SJSA1 (cell line): Measurements from ENCODE around the gene CREB5. TPM values are rescaled to one million over a fixed set of nuclear protein-coding genes. Genes with fewer than 3 reads are reported as not detected.
A peak's percentile ranks its signal among the peaks of the same experiment; 100 is the strongest.

Experiments used
- DNase-seq, 2 experiments: peaks; one replicate each; pipeline ENCODE4 v3.0.0-alpha.2; 2015 to 2020; ENCODE audit warnings: low spot score in 2 of 2, low read depth in 1 of 2
- H3K27ac ChIP-seq: fragments of 250-450 bp; sonication (Bioruptor Pico); 2 replicates; pipeline ENCODE4 v1.5.1; 2020; ENCODE audit warnings: mild to moderate bottlenecking, moderate library complexity
- H3K27me3 ChIP-seq: fragments of 250-450 bp; sonication (Bioruptor Pico); replicated peaks from 2 replicates; pipeline ENCODE4 v1.5.1; 2020; ENCODE audit warnings: mild to moderate bottlenecking, moderate library complexity
- H3K36me3 ChIP-seq: fragments of 250-450 bp; sonication (Bioruptor Pico); 2 replicates; pipeline ENCODE4 v1.5.1; 2020; ENCODE audit warnings: mild to moderate bottlenecking
- H3K4me1 ChIP-seq: fragments of 250-450 bp; sonication (Bioruptor Pico); replicated peaks from 2 replicates; pipeline ENCODE4 v1.6.1; 2021; ENCODE audit warnings: mild to moderate bottlenecking
- H3K4me3 ChIP-seq: fragments of 250-450 bp; sonication (Bioruptor Pico); 2 replicates; pipeline ENCODE4 v1.5.1; 2020; ENCODE audit warnings: mild to moderate bottlenecking
- H3K9me3 ChIP-seq: fragments of 250-450 bp; sonication (Bioruptor Pico); replicated peaks from 2 replicates; pipeline ENCODE4 v1.5.1; 2020; ENCODE audit warnings: mild to moderate bottlenecking
- total RNA-seq: library from RNA; depleted of rRNA; stranded (reverse); fragments of >200 nt; shearing (Covaris generic); gene quantifications from 2 replicates; pipeline ENCODE4 v1.2.3, GENCODE V29; 2014

The CREB5 gene
- total RNA-seq, 1 experiment from 2014 or later, result 1.00 TPM

GRCh38 chr7:28850699-28851098 is 438.4 kb downstream of the CREB5 start:
- Histone ChIP-seq H3K27ac (no peak overlapping the region), H3K36me3 (no peaks in the 10 kb centered on the region), H3K4me3 (no peak overlapping the region), H3K9me3 (no peaks in the 10 kb centered on the region), H3K27me3 (peaks cover 32% of the 10 kb centered on the region), H3K4me1 (peaks cover 7% of the 10 kb centered on the region)
- no peak for DNase-seq

GRCh38 chr7:28853150-28853549 is 440.8 kb downstream of the CREB5 start:
- no peak overlapping the region for H3K27ac ChIP-seq
- H3K9me3 ChIP-seq, result no peaks in the 10 kb centered on the region
- DNase-seq, result no peak
- H3K4me3 ChIP-seq, result no peak overlapping the region
- H3K4me1 ChIP-seq, result peaks cover 7% of the 10 kb centered on the region
- no peaks in the 10 kb centered on the region for H3K36me3 ChIP-seq
- peaks cover 32% of the 10 kb centered on the region for H3K27me3 ChIP-seq

GRCh38 chr7:28853834-28854749 is 441.8 kb downstream of the CREB5 start:
- Histone ChIP-seq H3K4me1 (peaks cover 7% of the 10 kb centered on the region), H3K9me3 (no peaks in the 10 kb centered on the region), H3K27ac (no peak overlapping the region), H3K4me3 (no peak overlapping the region; the same call in 1 of the 2 replicates), H3K36me3 (no peaks in the 10 kb centered on the region), H3K27me3 (peaks cover 32% of the 10 kb centered on the region)
- DNase-seq, result peak; percentile 44 to 60

- H3K27me3 ChIP-seq, result peaks cover 32% of the 10 kb centered on the region
- no peaks in the 10 kb centered on the region for H3K9me3 ChIP-seq
- no peak for DNase-seq
- peaks cover 7% of the 10 kb centered on the region for H3K4me1 ChIP-seq
- no peak overlapping the region for H3K4me3 ChIP-seq
- no peak overlapping the region for H3K27ac ChIP-seq
- H3K36me3 ChIP-seq, result no peaks in the 10 kb centered on the region
Observed at GRCh38 chr7:28854750-28855074, 442.4 kb downstream of the CREB5 start.

- no peaks in the 10 kb centered on the region for H3K36me3 ChIP-seq
- peaks cover 32% of the 10 kb centered on the region for H3K27me3 ChIP-seq
- DNase-seq, result no peak
- H3K4me3 ChIP-seq, result no peak overlapping the region
- H3K4me1 ChIP-seq, result peaks cover 7% of the 10 kb centered on the region
- H3K27ac ChIP-seq, result no peak overlapping the region
- H3K9me3 ChIP-seq, result no peaks in the 10 kb centered on the region
Observed at GRCh38 chr7:28855538-28856217, 443.4 kb downstream of the CREB5 start.

- peaks cover 23% of the 10 kb centered on the region for H3K27me3 ChIP-seq
- no peak overlapping the region for H3K27ac ChIP-seq
- peaks cover 7% of the 10 kb centered on the region for H3K4me1 ChIP-seq
- H3K4me3 ChIP-seq, result no peak overlapping the region
- H3K36me3 ChIP-seq, result no peaks in the 10 kb centered on the region
- no peak for DNase-seq
- no peaks in the 10 kb centered on the region for H3K9me3 ChIP-seq
Observed at GRCh38 chr7:28856656-28857055, 444.3 kb downstream of the CREB5 start.

GRCh38 chr7:28858206-28858605 is 445.9 kb downstream of the CREB5 start:
- no peak overlapping the region for H3K4me3 ChIP-seq
- no peaks in the 10 kb centered on the region for H3K9me3 ChIP-seq
- H3K27me3 ChIP-seq, result peaks cover 12% of the 10 kb centered on the region
- H3K36me3 ChIP-seq, result no peaks in the 10 kb centered on the region
- no peak overlapping the region for H3K27ac ChIP-seq
- peaks cover 7% of the 10 kb centered on the region for H3K4me1 ChIP-seq
- DNase-seq, result no peak

- Histone ChIP-seq H3K4me3 (no peak overlapping the region), H3K4me1 (peaks cover 3% of the 10 kb centered on the region), H3K9me3 (no peaks in the 10 kb centered on the region), H3K27ac (no peak overlapping the region), H3K27me3 (peaks cover 6% of the 10 kb centered on the region), H3K36me3 (no peaks in the 10 kb centered on the region)
- no peak for DNase-seq
Observed at GRCh38 chr7:28858895-28859294, 446.6 kb downstream of the CREB5 start.

GRCh38 chr7:28861825-28862224 is 449.5 kb downstream of the CREB5 start:
- no peaks in the 10 kb centered on the region for H3K4me1 ChIP-seq
- DNase-seq, result no peak
- no peaks in the 10 kb centered on the region for H3K36me3 ChIP-seq
- no peaks in the 10 kb centered on the region for H3K9me3 ChIP-seq
- no peak overlapping the region for H3K27ac ChIP-seq
- H3K27me3 ChIP-seq, result no peaks in the 10 kb centered on the region
- H3K4me3 ChIP-seq, result no peak overlapping the region

GRCh38 chr7:28862595-28863272 is 450.4 kb downstream of the CREB5 start:
- no peak for DNase-seq
- Histone ChIP-seq H3K4me3 (no peak overlapping the region), H3K27me3 (no peaks in the 10 kb centered on the region), H3K4me1 (no peaks in the 10 kb centered on the region), H3K36me3 (no peaks in the 10 kb centered on the region), H3K9me3 (no peaks in the 10 kb centered on the region), H3K27ac (no peak overlapping the region)

GRCh38 chr7:28865601-28866144 is 453.4 kb downstream of the CREB5 start:
- H3K4me3 ChIP-seq, result no peak overlapping the region
- peak in 1 of 2 experiments; percentile 15 for DNase-seq
- no peaks in the 10 kb centered on the region for H3K27me3 ChIP-seq
- no peaks in the 10 kb centered on the region for H3K36me3 ChIP-seq
- no peaks in the 10 kb centered on the region for H3K4me1 ChIP-seq
- H3K27ac ChIP-seq, result no peak overlapping the region
- H3K9me3 ChIP-seq, result no peaks in the 10 kb centered on the region

- DNase-seq, result no peak
- Histone ChIP-seq H3K9me3 (no peaks in the 10 kb centered on the region), H3K36me3 (no peaks in the 10 kb centered on the region), H3K4me3 (no peak overlapping the region), H3K27me3 (no peaks in the 10 kb centered on the region), H3K4me1 (no peaks in the 10 kb centered on the region), H3K27ac (no peak overlapping the region)
Observed at GRCh38 chr7:28868712-28869111, 456.4 kb downstream of the CREB5 start.

GRCh38 chr7:28871077-28871476 is 458.8 kb downstream of the CREB5 start:
- Histone ChIP-seq H3K4me1 (no peaks in the 10 kb centered on the region), H3K9me3 (no peaks in the 10 kb centered on the region), H3K27ac (no peak overlapping the region), H3K27me3 (no peaks in the 10 kb centered on the region), H3K36me3 (no peaks in the 10 kb centered on the region), H3K4me3 (no peak overlapping the region)
- no peak for DNase-seq

GRCh38 chr7:28871631-28872030 is 459.3 kb downstream of the CREB5 start:
- no peaks in the 10 kb centered on the region for H3K36me3 ChIP-seq
- H3K4me3 ChIP-seq, result no peak overlapping the region
- H3K9me3 ChIP-seq, result no peaks in the 10 kb centered on the region
- no peaks in the 10 kb centered on the region for H3K4me1 ChIP-seq
- H3K27ac ChIP-seq, result no peak overlapping the region
- no peak for DNase-seq
- H3K27me3 ChIP-seq, result no peaks in the 10 kb centered on the region
